Subcutaneous abdominal adipose tissue (tissue), 5 donors: ENCODE results near the gene NPPB.

Experiments used
- H3K27ac ChIP-seq: one replicate; pipeline ENCODE4 v1.7.0; 2013; ENCODE audit warnings: low read depth, mild to moderate bottlenecking, inconsistent platforms, low read length, moderate library complexity
- H3K27me3 ChIP-seq, 5 donors: one replicate each; pipeline ENCODE4 v1.7.0; 2013; ENCODE audit warnings: low read length in 5 of 5, inconsistent platforms in 1 of 5; ENCODE audit not compliant: control insufficient read depth in 5 of 5, insufficient read depth in 4 of 5
- H3K36me3 ChIP-seq, 5 donors: one replicate each; pipeline ENCODE4 v1.7.0; 2013; ENCODE audit warnings: low read length in 5 of 5; ENCODE audit not compliant: control insufficient read depth in 5 of 5, insufficient read depth in 5 of 5
- H3K4me1 ChIP-seq, 5 donors: one replicate each; pipeline ENCODE4 v1.7.0; 2013; ENCODE audit warnings: low read length in 5 of 5, mild to moderate bottlenecking in 3 of 5, moderate library complexity in 1 of 5; ENCODE audit not compliant: control insufficient read depth in 5 of 5, insufficient read depth in 5 of 5
- H3K4me3 ChIP-seq, 5 donors: one replicate each; pipeline ENCODE4 v1.7.0; 2013; ENCODE audit warnings: low read length in 5 of 5, low read depth in 1 of 5
- H3K9ac ChIP-seq, 5 donors: one replicate each; pipeline ENCODE4 v1.7.0; 2013; ENCODE audit warnings: low read length in 5 of 5, mild to moderate bottlenecking in 4 of 5, moderate library complexity in 3 of 5
- H3K9me3 ChIP-seq, 5 donors: one replicate each; pipeline ENCODE4 v1.7.0; 2013; ENCODE audit warnings: low read length in 5 of 5; ENCODE audit not compliant: control insufficient read depth in 5 of 5
- donor health status: healthy.
- donor health status: healthy.
- donor health status: healthy.
- donor health status: healthy.
- donor health status: healthy.

NPPB gene

DNA sequence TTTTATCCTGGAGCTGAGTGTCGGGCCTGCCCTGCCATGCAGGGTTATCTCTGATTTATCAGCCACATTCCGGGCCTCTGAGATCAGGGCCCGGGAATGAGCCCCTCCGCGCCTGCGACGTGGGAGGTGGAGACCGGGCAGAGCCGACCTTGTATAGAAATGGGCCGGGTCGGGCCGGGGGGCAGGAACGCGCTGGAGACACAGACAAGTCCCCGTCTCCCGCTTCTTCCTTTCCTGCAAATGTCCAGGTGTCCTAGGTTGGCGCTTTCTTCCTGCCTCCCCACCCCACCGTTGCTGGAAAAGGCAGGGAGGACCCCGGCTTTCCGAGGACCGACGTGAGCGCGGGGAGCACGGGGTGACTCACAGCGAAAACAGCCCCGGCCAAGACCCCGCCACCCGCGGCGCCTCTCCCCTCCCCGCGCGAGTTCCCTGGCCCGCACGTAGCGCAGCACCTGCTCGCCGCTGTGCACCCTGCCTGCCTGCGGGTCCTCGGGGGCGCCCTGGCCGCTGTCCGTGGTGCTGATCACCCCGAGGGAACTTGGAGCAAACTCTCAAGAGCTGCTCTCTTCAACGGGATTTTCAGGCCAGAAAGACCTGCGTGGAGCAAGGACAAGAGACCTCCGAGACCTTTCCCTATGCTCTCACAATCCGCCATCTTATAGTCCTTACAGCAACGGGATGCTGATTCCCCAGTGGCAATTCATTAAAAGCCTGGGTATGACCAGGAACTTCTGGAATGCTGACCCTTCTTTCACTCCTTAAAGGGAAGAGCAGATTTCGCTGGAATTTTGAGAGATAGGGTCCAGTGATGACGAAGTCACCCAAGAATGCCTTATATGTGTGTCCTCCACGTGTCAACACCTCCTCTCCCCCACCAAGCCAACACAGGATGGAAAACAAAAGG is 475 bp upstream of the NPPB start:
- peaks cover 32 to 45% (median 38%) of the 10 kb centered on the region in 5 donors for H3K27me3 ChIP-seq
- no peak overlapping the region for H3K9ac ChIP-seq
- peaks cover 0 to 3% (median 0%) of the 10 kb centered on the region in 5 donors for H3K4me1 ChIP-seq
- no peaks in the 10 kb centered on the region for H3K36me3 ChIP-seq
- H3K9me3 ChIP-seq: peaks cover 0 to 2% (median 0%) of the 10 kb centered on the region in 5 donors
- H3K4me3 ChIP-seq: no peak overlapping the region
- H3K27ac ChIP-seq: no peak overlapping the region

DNA sequence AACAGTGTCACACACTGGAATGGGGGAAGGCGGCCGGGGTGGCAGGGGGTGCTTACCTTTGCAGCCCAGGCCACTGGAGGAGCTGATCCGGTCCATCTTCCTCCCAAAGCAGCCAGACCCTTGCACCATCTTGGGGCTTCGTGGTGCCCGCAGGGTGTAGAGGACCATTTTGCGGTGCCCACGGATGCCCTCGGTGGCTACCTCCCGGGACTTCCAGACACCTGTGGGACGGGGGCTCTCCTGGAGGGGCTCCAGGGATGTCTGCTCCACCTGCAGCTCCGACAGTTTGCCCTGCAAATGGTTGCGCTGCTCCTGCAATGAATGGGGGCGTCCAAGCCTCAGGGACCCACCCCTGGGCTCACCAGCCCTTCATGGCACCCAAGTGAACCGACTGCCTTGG is 587 bp downstream of the NPPB start:
- H3K4me3 ChIP-seq: no peak overlapping the region
- peaks cover 0 to 2% (median 0%) of the 10 kb centered on the region in 5 donors for H3K9me3 ChIP-seq
- no peak overlapping the region for H3K27ac ChIP-seq
- H3K4me1 ChIP-seq: peaks cover 0 to 3% (median 0%) of the 10 kb centered on the region in 5 donors
- H3K9ac ChIP-seq: no peak overlapping the region
- no peaks in the 10 kb centered on the region for H3K36me3 ChIP-seq
- H3K27me3 ChIP-seq: peaks cover 32 to 45% (median 40%) of the 10 kb centered on the region in 5 donors

DNA sequence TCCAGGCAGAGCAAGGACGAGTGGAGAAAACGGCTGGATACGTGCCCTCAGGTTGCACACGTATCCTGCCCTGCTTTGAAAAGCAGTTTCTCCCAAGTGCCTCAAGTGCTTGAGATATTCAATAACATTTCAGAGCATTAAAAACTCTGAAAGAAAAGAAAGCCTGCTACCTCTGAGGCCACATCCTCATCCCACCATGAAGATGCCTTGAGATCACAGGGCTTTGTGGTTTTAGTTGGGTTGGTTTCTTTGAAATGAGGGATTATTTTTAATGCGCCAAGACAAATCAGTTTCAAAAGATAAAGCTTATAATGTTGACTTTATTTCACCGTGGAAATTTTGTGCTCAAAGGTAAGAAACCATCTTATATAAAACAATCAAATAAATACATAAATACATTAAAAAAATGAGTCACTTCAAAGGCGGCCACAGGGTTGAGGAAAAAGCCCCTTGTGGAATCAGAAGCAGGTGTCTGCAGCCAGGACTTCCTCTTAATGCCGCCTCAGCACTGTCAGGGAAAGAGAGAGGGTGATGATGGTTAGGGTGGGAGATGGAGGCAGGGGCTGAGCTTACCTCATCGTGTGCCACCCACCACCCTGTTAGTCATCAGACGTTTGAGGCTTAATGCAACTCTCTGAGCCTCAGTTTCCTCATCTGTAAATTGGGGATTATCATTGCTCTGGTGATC is 1.4 kb downstream of the NPPB start:
- peaks cover 32 to 43% (median 41%) of the 10 kb centered on the region in 5 donors for H3K27me3 ChIP-seq
- no peak overlapping the region for H3K27ac ChIP-seq
- H3K4me1 ChIP-seq: peaks cover 0 to 3% (median 0%) of the 10 kb centered on the region in 5 donors
- peaks cover 0 to 2% (median 0%) of the 10 kb centered on the region in 5 donors for H3K9me3 ChIP-seq
- H3K4me3 ChIP-seq: no peak overlapping the region
- no peaks in the 10 kb centered on the region for H3K36me3 ChIP-seq
- H3K9ac ChIP-seq: no peak overlapping the region

DNA sequence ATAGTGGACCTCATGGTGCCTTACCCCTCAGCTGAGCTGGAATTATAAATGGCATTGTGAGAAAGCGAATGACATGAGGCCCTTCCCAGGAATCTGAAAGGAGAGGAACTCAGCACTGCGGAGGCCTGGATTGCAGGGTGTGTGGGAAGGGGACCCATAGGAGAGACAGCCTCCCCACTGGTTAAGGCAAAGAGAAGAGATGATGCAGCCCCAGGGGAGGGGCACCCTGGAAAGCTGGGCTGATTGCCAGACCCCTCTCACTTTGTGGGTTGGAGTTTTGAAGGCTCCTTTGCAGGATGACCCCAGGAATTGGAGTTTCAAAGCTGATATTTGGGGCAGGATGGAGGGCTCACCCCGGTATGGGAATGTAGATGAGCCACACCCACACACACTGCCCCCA is 2.0 kb downstream of the NPPB start:
- Histone ChIP-seq H3K36me3 (no peaks in the 10 kb centered on the region), H3K27ac (no peak overlapping the region), H3K9me3 (peaks cover 0 to 2% (median 0%) of the 10 kb centered on the region in 5 donors), H3K4me1 (peaks cover 0 to 3% (median 0%) of the 10 kb centered on the region in 5 donors), H3K27me3 (peaks cover 29 to 43% (median 41%) of the 10 kb centered on the region in 5 donors), H3K9ac (no peak overlapping the region), H3K4me3 (no peak overlapping the region)

DNA sequence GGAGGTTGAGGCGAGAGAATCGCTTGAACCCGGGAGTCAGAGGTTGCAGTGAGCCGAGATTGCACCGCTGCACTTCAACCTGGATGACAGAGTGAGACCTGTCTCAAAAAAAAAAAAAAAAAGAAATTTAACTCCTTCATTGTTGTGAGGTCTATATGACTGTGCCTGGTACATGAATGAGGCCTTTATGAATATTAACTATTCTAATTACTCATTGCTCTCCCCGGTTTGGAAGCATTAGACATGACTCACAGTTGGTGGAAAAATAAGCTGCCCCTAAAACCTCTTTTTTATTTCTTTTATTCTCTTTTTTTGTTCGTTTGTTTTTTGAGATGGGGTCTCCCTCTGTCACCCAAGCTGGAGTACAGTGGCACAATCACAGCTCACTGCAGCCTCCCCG is 3.3 kb downstream of the NPPB start:
- Histone ChIP-seq H3K27me3 (peaks cover 24 to 39% (median 37%) of the 10 kb centered on the region in 5 donors), H3K4me1 (peaks cover 0 to 3% (median 0%) of the 10 kb centered on the region in 5 donors), H3K36me3 (no peaks in the 10 kb centered on the region), H3K9ac (no peak overlapping the region), H3K9me3 (peaks cover 0 to 2% (median 0%) of the 10 kb centered on the region in 5 donors), H3K27ac (no peak overlapping the region), H3K4me3 (no peak overlapping the region)

DNA sequence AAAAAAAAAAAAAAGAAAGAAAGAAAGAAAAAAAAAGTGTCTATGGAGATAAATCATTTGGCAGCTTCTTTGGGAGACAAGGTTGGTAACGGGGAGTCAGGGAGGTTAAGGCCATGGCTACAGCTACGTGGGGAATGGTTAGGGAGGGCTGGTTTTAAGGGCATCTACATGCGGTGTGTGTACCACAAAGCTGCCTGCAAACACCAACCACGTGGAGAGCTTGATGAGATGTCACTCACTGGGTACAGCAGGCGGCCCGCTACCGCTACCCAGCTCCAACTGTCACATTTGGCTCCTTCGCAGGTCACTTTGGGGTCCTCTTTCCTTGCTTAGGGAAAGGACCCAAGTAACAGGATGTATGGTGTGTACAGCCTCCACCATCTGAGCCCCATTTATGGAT is 4.2 kb downstream of the NPPB start:
- Histone ChIP-seq H3K4me3 (no peak overlapping the region), H3K4me1 (peaks cover 0 to 3% (median 0%) of the 10 kb centered on the region in 5 donors), H3K27ac (no peak overlapping the region), H3K36me3 (no peaks in the 10 kb centered on the region), H3K9me3 (peaks cover 0 to under 1% (median 0%) of the 10 kb centered on the region in 5 donors), H3K27me3 (peaks cover 22 to 32% (median 31%) of the 10 kb centered on the region in 5 donors), H3K9ac (no peak overlapping the region)

DNA sequence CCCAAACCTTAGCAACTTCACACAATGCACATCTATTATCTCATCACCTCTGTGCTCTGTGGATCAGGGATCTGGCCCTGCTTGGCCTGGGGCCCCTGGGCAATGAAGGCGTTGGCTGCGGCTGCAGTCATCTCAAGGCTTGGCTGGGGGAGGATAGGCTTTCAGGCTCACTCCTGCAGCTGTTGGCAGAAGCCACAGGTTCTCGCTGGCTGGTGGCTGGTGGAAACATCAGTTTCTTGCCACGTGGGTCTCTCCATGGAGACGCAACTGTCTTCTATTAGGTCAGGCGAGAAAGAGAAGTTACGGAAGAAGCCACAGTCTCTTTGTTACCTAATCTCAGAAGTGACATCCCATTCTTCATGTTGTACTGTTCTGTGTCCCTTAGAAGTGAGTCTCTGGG is 7.6 kb downstream of the NPPB start:
- peaks cover 0 to 12% (median 5%) of the 10 kb centered on the region in 5 donors for H3K27me3 ChIP-seq
- no peak overlapping the region for H3K4me3 ChIP-seq
- no peak overlapping the region for H3K27ac ChIP-seq
- H3K9me3 ChIP-seq: no peaks in the 10 kb centered on the region
- H3K36me3 ChIP-seq: peaks cover 0 to 11% (median 8%) of the 10 kb centered on the region in 5 donors
- no peaks in the 10 kb centered on the region for H3K4me1 ChIP-seq
- H3K9ac ChIP-seq: no peak overlapping the region

DNA sequence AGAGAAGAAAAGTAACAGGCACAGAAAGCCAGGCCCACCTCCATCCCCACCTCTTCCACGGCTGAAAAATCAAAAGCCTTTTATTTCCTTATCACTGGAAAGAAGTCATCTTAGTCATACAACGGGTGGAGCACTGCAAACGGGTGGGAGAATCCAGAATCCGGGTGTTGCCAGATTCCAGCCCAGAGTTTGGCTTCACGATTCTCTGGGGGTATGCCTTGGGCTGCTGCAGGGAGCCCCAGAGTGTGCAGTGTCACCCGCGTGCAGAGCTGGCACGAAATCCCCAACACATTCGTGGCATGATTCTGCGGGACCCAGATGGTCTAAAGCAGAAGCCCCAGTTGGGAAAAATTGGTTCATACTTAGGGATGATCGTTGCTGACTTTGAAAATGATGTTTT is 8.6 kb downstream of the NPPB start:
- Histone ChIP-seq H3K27ac (no peak overlapping the region), H3K27me3 (peaks cover 0 to 12% (median 5%) of the 10 kb centered on the region in 5 donors), H3K4me3 (no peak overlapping the region), H3K36me3 (peaks cover 0 to 17% (median 12%) of the 10 kb centered on the region in 5 donors), H3K9me3 (no peaks in the 10 kb centered on the region), H3K9ac (no peak overlapping the region), H3K4me1 (no peaks in the 10 kb centered on the region)

DNA sequence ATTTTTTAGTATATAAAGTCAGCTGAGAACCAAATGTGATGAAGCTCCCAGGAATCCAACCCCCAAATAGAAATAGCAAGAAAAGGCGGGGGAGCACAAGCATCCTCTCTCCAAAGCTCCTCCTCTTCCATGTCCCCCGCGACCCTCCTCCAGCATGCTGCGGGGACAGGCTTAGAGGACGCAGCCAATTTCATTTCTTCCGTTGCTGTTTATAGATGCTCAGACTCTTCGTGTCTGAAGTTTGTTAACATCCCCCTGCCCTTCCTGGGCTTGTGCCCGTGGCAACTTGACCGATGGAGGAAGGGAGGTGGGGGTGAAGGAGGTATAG is 10.4 kb downstream of the NPPB start:
- Histone ChIP-seq H3K9me3 (no peaks in the 10 kb centered on the region), H3K36me3 (peaks cover 0 to 33% (median 25%) of the 10 kb centered on the region in 5 donors), H3K4me1 (peaks cover 0 to 7% (median 0%) of the 10 kb centered on the region in 5 donors), H3K9ac (no peak overlapping the region), H3K4me3 (no peak overlapping the region), H3K27me3 (peaks cover 0 to 3% (median 0%) of the 10 kb centered on the region in 5 donors), H3K27ac (no peak overlapping the region)
